Progenitor cell of endocrine pancreas (in vitro differentiated cells): ENCODE data around the gene NPAT. TPM values are rescaled to one million over a fixed set of nuclear protein-coding genes. Genes with fewer than 3 reads are reported as not detected.

Experiments used
- DNase-seq: peaks from one replicate; pipeline ENCODE4 v3.0.0; 2021; ENCODE audit warnings: low spot score; ENCODE audit not compliant: unreplicated experiment
- H3K27ac Mint-ChIP-seq: 2 replicates; pipeline ENCODE4 v1.8.0; 2021; ENCODE audit warnings: mild to moderate bottlenecking, moderate library complexity, mixed read lengths
- H3K27me3 Mint-ChIP-seq: 2 replicates; pipeline ENCODE4 v1.8.0; 2021; ENCODE audit warnings: mixed read lengths
- H3K36me3 Mint-ChIP-seq: 2 replicates; pipeline ENCODE4 v1.8.0; 2022; ENCODE audit warnings: mixed read lengths; ENCODE audit not compliant: insufficient read depth
- H3K4me1 Mint-ChIP-seq: 2 replicates; pipeline ENCODE4 v1.8.0; 2021; ENCODE audit warnings: low read depth, mixed read lengths
- H3K4me3 Mint-ChIP-seq: 2 replicates; pipeline ENCODE4 v1.8.0; 2021; ENCODE audit warnings: low read depth, mild to moderate bottlenecking, moderate library complexity, mixed read lengths
- H3K9me3 Mint-ChIP-seq: 2 replicates; pipeline ENCODE4 v1.8.0; 2021; ENCODE audit warnings: low read depth, mixed read lengths
- total RNA-seq: library from RNA; stranded (reverse); gene quantifications from 2 replicates; pipeline ENCODE4 v1.2.1, GENCODE V29; 2021
- TF ChIP-seq, protein P1 (sequence below): fragments of 200-600 bp; sonication (generic); IDR thresholded peaks from one replicate; pipeline ENCODE4 v1.5.0; 2021; ENCODE audit warnings: antibody characterized with exemption, mild to moderate bottlenecking; ENCODE audit not compliant: unreplicated experiment

NPAT gene
- total RNA-seq, 1 donor from 2014 or later: 21.0 TPM

DNA sequence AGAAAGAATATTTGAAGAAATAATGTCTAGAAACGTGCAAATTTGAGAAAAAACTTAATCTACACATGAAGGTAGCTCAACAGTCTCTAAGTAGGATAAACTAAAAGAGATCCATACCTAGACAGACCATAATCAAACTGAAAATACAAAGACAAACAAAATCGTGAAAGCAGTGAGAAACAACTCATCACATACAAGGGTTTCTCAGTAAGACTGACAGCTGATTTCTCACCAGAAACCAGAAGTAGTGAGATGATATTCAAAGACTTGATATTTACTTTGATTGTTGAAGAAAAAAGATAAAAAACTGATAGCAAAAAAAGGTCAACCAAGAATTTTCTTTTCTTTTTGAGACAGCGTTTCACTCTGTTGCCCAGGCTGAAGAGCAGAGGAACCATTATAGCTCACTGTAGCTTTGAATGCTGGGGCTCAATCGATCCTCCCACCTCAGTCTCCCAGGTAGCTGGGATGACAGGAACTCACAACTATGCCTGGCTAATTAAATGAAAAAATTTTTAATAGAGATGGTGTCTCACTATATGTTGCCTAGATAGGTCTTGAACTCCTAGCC, 17.4 kb downstream of the NPAT start:
- Mint-ChIP-seq H3K36me3 (peaks cover 30% of the 10 kb centered on the region), H3K27me3 (no peaks in the 10 kb centered on the region)

DNA sequence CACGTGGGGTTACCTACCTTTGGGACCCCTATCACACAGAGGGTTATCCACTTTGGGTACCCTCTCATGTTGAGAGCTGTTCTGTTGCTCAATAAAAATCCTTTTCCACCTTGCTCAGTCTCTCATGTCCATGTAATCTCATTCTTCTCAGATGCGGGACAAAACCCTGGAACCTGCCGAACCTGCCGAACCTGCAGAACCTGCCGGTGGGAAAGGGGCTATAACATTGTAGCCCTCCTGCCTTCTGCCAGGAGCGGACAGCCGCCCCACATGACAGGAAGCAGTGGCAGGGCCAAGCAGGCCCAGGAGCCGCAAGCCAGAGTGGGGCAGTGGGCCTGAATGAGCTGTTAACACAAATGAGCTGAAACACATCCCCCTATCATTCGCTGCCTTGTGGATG, 18.1 kb downstream of the NPAT start:
- peaks cover 6% of the 10 kb centered on the region for H3K9me3 Mint-ChIP-seq
- H3K36me3 Mint-ChIP-seq: peaks cover 28% of the 10 kb centered on the region
- H3K4me1 Mint-ChIP-seq: no peaks in the 10 kb centered on the region
- no peak for DNase-seq
- H3K4me3 Mint-ChIP-seq: no peak overlapping the region
- no peaks in the 10 kb centered on the region for H3K27me3 Mint-ChIP-seq
- TF ChIP-seq, protein P1, sequence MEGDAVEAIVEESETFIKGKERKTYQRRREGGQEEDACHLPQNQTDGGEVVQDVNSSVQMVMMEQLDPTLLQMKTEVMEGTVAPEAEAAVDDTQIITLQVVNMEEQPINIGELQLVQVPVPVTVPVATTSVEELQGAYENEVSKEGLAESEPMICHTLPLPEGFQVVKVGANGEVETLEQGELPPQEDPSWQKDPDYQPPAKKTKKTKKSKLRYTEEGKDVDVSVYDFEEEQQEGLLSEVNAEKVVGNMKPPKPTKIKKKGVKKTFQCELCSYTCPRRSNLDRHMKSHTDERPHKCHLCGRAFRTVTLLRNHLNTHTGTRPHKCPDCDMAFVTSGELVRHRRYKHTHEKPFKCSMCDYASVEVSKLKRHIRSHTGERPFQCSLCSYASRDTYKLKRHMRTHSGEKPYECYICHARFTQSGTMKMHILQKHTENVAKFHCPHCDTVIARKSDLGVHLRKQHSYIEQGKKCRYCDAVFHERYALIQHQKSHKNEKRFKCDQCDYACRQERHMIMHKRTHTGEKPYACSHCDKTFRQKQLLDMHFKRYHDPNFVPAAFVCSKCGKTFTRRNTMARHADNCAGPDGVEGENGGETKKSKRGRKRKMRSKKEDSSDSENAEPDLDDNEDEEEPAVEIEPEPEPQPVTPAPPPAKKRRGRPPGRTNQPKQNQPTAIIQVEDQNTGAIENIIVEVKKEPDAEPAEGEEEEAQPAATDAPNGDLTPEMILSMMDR: no peak
- H3K27ac Mint-ChIP-seq: no peak overlapping the region

More for the DNA sequence above, 17.4 kb downstream of the NPAT start:
- Mint-ChIP-seq H3K4me3 (no peak overlapping the region), H3K27ac (no peak overlapping the region), H3K9me3 (peaks cover 6% of the 10 kb centered on the region), H3K4me1 (no peaks in the 10 kb centered on the region)
- TF ChIP-seq, protein P1: no peak
- no peak for DNase-seq

DNA sequence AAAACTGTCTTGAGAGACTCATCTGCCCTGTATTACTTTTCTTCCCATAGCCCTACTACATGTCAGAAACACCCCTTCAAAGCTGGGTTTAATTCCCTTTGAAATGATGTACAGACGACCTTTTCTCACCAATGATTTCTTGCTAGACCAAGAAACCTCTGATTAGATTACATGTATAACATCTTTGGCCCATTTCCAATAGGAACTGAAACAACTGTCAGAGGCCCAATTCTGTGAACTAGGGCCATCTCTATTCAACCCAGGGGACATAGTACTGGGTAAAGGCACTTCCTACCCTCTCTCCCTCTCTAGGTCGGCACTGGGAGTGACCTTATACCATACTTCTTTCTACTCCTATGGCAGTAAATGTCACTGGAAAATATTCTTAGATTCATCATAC, 19.4 kb downstream of the NPAT start:
- TF ChIP-seq, protein P1: no peak
- Mint-ChIP-seq H3K36me3 (peaks cover 24% of the 10 kb centered on the region), H3K27me3 (no peaks in the 10 kb centered on the region), H3K4me1 (no peaks in the 10 kb centered on the region), H3K27ac (no peak overlapping the region), H3K9me3 (peaks cover 6% of the 10 kb centered on the region), H3K4me3 (no peak overlapping the region)
- DNase-seq: no peak

DNA sequence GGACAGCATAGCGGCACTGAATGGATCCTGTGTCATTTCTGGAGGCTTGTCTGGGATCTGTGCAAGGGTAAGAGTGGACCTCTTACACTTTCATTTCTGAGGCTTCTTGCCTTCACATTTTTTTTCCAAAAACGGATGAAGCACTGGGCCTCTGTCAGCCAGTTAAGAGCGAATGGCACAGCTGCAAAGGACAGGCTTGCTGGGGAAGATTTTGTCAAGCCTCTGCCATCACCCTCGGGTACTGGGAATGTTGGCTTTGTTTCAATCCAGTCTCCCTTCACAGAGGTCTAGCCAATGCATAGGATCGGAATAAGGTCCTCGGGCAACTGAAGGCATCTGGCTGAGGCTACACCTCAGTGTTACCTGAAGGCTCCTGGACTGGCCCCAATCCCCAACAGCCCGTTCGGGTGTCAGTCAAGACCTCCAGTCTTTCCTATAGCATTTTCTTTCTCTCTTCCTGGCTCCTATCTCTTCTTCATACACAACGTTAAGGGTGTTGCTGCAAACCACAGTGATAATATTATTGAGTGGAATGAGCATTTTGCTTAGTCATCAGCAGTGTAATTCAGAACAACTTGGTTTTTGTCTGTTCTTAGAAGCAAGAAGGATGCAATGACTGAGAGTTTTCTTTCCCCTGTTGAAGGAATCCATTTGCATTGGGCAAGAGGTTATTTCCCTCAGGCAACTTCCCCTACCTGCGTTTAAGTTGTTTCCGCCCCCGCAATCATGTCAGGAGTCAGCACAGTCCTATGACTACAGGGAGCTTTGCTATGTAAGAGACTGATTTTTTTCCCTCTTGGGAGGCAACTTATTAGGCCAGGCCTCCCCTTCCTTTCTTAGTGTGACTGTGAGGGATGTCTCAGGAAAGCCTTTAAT, 22.8 kb downstream of the NPAT start:
- Mint-ChIP-seq H3K9me3 (peaks cover 3% of the 10 kb centered on the region), H3K27me3 (no peaks in the 10 kb centered on the region), H3K4me1 (peaks cover 4% of the 10 kb centered on the region), H3K4me3 (no peak overlapping the region), H3K27ac (no peak overlapping the region), H3K36me3 (peaks cover 18% of the 10 kb centered on the region)
- no peak for DNase-seq
- TF ChIP-seq, protein P1: no peak

DNA sequence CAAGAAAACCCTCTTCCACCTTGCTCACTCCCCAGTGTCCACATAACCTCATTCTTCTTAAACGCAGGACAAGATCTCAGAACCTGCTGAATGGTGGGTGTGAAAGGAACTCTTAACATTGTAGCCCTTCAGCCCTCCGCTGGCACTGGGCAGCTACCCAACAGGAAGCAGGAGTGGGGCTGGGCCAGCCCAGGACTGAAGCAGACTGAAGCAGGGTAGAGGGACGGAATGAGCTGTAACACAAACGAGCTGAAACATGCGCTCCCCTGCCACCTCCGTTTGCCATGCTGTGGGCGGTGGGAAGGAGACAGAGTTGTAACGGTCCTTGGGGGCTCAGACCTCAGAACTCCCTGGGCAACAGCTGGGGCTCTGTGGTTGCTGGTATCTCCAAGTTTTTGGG, 23.6 kb downstream of the NPAT start:
- TF ChIP-seq, protein P1: no peak
- H3K27ac Mint-ChIP-seq: peak overlapping the region; percentile 7

More for the DNA sequence above, 23.6 kb downstream of the NPAT start:
- peaks cover 11% of the 10 kb centered on the region for H3K36me3 Mint-ChIP-seq
- H3K27me3 Mint-ChIP-seq: no peaks in the 10 kb centered on the region
- no peak for DNase-seq
- H3K4me3 Mint-ChIP-seq: no peak overlapping the region
- peaks cover 1% of the 10 kb centered on the region for H3K9me3 Mint-ChIP-seq
- peaks cover 4% of the 10 kb centered on the region for H3K4me1 Mint-ChIP-seq
